ENCODE results near the gene DRAP1. TPM values are rescaled to one million over a fixed set of nuclear protein-coding genes. Genes with fewer than 3 reads are reported as not detected.

The DRAP1 gene
- total RNA-seq, 1 experiment from 2014 or later, result 114 TPM

DNA sequence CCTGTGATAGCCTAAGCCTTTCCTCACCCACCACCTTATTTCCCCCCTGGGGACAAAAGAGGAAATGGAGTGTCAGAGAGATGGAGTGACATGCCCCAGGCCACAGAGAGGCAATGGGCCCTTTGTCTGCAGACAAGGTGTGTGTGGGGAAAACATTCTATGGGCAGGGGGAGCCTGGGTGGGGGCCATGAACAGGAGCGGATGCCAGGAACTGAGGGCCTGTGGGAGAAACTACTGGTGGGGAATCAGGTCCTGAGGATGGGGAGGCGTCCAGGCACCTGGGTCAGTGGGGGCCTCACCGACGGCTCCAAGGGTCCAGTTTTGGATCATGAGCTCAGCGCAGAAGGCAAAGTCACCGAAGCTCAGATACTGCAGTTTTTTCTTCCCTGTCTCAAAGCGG lies 34.0 kb upstream of the DRAP1 start (continued):
- TF ChIP-seq SMAD3 (CRISPR knock-in tag; IDR thresholded peaks at IDR 0.05; ENCODE audit: borderline replicate concordance) (no peak), TCF7 (CRISPR knock-in tag; IDR thresholded peaks at IDR 0.05; ENCODE audit: low read depth) (no peak), NR1H2 (CRISPR knock-in tag; IDR thresholded peaks at IDR 0.05) (no peak), NFYB (CRISPR knock-in tag; conservative IDR thresholded peaks at IDR 0.05; ENCODE audit: low read depth) (no peak), RELA (CRISPR knock-in tag; IDR thresholded peaks at IDR 0.05; ENCODE audit: borderline replicate concordance) (no peak), ELF4 (CRISPR knock-in tag; IDR thresholded peaks at IDR 0.05; ENCODE audit: low read depth) (no peak), MYBL2 (CRISPR knock-in tag; IDR thresholded peaks at IDR 0.05) (no peak), CREM (CRISPR knock-in tag; IDR thresholded peaks at IDR 0.05) (no peak), CREB1 (CRISPR knock-in tag; IDR thresholded peaks at IDR 0.05) (no peak)
- TF ChIP-seq, protein P1, sequence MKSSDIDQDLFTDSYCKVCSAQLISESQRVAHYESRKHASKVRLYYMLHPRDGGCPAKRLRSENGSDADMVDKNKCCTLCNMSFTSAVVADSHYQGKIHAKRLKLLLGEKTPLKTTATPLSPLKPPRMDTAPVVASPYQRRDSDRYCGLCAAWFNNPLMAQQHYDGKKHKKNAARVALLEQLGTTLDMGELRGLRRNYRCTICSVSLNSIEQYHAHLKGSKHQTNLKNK (CRISPR knock-in tag; IDR thresholded peaks at IDR 0.05), result no peak
- TF ChIP-seq, protein P2, sequence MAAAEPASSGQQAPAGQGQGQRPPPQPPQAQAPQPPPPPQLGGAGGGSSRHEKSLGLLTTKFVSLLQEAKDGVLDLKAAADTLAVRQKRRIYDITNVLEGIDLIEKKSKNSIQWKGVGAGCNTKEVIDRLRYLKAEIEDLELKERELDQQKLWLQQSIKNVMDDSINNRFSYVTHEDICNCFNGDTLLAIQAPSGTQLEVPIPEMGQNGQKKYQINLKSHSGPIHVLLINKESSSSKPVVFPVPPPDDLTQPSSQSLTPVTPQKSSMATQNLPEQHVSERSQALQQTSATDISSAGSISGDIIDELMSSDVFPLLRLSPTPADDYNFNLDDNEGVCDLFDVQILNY (CRISPR knock-in tag; IDR thresholded peaks at IDR 0.05), result no peak

DNA sequence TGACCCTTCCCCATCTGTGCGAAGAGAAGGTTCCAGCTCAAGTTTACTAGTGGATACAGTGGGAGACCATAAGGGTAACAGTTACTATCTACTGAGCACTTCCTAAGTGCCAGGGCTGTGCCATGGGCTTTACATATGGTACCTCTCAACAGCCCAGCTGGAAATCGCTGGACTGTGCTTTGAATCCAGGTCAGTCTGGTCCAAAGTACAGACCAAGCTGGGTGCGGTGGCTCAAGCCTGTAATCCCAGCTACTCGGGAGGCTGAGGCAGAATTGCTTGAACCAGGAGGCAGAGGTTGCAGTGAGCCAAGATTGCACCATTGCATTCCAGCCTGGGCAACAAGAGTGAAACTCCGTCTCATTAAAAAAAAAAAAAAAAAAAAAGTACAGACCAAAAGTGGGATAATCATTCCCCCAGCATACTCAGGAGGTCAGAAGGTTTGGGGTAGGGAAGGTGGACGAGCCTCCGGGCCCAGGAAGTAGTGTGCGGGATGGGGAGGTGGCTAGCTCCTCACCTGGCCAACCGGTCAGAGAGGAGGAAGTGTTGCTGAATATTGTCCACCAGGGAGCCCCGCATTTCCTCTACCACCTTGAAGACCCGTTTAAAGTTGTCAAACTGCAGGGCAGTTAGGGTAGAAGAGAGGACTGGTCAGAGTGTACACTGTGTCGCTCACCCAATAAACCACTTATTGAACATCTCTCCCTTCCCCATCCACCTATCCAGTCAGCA lies 33.3 kb upstream of the DRAP1 start:
- CTCF ChIA-PET, result interaction anchor here (0.6 to 11.9 kb wide), 15 partner anchors 9 to 279 kb away, joined by 3 to 539 read pairs (median 15); partner anchors contain the start of genes AP5B1, CFL1, CST6 and EFEMP2
- Mint-ChIP-seq H3K27me3 (ENCODE audit: low read depth) (peaks cover 15% of the 10 kb centered on the region), H3K9me3 (no peaks in the 10 kb centered on the region), H3K36me3 (peaks cover 42% of the 10 kb centered on the region), H3K27ac (no peak overlapping the region), H3K4me1 (peaks cover 30% of the 10 kb centered on the region), H3K4me3 (peak overlapping the region; percentile 97)
- POLR2A ChIA-PET, result interaction anchor here (1.3 kb wide), 1 partner anchor 26 kb away, joined by 5 read pairs; the partner anchor contains the start of gene MUS81
- ATAC-seq (no peak), DNase-seq (ENCODE audit: low spot score) (no peak)
- TF ChIP-seq ZNF263 (CRISPR knock-in tag; IDR thresholded peaks at IDR 0.05; ENCODE audit: low read depth) (no peak), NR2C2 (CRISPR knock-in tag; IDR thresholded peaks at IDR 0.05) (no peak), SMAD4 (CRISPR knock-in tag; IDR thresholded peaks at IDR 0.05) (no peak), NFYB (CRISPR knock-in tag; conservative IDR thresholded peaks at IDR 0.05; ENCODE audit: low read depth) (no peak), ZNF121 (CRISPR knock-in tag; IDR thresholded peaks at IDR 0.05) (no peak), NFATC4 (CRISPR knock-in tag; IDR thresholded peaks at IDR 0.05) (no peak), GTF2I (CRISPR knock-in tag; conservative IDR thresholded peaks at IDR 0.05) (no peak), IRF2 (CRISPR knock-in tag; IDR thresholded peaks at IDR 0.05; ENCODE audit: borderline replicate concordance, low read depth) (no peak), PRRX2 (CRISPR knock-in tag; IDR thresholded peaks at IDR 0.05) (no peak)
- TF ChIP-seq, protein P3, sequence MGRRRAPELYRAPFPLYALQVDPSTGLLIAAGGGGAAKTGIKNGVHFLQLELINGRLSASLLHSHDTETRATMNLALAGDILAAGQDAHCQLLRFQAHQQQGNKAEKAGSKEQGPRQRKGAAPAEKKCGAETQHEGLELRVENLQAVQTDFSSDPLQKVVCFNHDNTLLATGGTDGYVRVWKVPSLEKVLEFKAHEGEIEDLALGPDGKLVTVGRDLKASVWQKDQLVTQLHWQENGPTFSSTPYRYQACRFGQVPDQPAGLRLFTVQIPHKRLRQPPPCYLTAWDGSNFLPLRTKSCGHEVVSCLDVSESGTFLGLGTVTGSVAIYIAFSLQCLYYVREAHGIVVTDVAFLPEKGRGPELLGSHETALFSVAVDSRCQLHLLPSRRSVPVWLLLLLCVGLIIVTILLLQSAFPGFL (CRISPR knock-in tag; IDR thresholded peaks at IDR 0.05; ENCODE audit: borderline replicate concordance), result no peak
- TF ChIP-seq, protein P4, sequence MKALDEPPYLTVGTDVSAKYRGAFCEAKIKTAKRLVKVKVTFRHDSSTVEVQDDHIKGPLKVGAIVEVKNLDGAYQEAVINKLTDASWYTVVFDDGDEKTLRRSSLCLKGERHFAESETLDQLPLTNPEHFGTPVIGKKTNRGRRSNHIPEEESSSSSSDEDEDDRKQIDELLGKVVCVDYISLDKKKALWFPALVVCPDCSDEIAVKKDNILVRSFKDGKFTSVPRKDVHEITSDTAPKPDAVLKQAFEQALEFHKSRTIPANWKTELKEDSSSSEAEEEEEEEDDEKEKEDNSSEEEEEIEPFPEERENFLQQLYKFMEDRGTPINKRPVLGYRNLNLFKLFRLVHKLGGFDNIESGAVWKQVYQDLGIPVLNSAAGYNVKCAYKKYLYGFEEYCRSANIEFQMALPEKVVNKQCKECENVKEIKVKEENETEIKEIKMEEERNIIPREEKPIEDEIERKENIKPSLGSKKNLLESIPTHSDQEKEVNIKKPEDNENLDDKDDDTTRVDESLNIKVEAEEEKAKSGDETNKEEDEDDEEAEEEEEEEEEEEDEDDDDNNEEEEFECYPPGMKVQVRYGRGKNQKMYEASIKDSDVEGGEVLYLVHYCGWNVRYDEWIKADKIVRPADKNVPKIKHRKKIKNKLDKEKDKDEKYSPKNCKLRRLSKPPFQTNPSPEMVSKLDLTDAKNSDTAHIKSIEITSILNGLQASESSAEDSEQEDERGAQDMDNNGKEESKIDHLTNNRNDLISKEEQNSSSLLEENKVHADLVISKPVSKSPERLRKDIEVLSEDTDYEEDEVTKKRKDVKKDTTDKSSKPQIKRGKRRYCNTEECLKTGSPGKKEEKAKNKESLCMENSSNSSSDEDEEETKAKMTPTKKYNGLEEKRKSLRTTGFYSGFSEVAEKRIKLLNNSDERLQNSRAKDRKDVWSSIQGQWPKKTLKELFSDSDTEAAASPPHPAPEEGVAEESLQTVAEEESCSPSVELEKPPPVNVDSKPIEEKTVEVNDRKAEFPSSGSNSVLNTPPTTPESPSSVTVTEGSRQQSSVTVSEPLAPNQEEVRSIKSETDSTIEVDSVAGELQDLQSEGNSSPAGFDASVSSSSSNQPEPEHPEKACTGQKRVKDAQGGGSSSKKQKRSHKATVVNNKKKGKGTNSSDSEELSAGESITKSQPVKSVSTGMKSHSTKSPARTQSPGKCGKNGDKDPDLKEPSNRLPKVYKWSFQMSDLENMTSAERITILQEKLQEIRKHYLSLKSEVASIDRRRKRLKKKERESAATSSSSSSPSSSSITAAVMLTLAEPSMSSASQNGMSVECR (CRISPR knock-in tag; IDR thresholded peaks at IDR 0.05; ENCODE audit: borderline replicate concordance), result no peak
- TF ChIP-seq, protein P5, sequence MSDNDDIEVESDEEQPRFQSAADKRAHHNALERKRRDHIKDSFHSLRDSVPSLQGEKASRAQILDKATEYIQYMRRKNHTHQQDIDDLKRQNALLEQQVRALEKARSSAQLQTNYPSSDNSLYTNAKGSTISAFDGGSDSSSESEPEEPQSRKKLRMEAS (CRISPR knock-in tag; IDR thresholded peaks at IDR 0.05), result no peak
- TF ChIP-seq, protein P6, sequence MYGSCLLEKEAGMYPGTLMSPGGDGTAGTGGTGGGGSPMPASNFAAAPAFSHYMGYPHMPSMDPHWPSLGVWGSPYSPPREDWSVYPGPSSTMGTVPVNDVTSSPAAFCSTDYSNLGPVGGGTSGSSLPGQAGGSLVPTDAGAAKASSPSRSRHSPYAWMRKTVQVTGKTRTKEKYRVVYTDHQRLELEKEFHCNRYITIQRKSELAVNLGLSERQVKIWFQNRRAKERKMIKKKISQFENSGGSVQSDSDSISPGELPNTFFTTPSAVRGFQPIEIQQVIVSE (CRISPR knock-in tag; IDR thresholded peaks at IDR 0.05; ENCODE audit: borderline replicate concordance), result no peak
- TF ChIP-seq, protein P7, sequence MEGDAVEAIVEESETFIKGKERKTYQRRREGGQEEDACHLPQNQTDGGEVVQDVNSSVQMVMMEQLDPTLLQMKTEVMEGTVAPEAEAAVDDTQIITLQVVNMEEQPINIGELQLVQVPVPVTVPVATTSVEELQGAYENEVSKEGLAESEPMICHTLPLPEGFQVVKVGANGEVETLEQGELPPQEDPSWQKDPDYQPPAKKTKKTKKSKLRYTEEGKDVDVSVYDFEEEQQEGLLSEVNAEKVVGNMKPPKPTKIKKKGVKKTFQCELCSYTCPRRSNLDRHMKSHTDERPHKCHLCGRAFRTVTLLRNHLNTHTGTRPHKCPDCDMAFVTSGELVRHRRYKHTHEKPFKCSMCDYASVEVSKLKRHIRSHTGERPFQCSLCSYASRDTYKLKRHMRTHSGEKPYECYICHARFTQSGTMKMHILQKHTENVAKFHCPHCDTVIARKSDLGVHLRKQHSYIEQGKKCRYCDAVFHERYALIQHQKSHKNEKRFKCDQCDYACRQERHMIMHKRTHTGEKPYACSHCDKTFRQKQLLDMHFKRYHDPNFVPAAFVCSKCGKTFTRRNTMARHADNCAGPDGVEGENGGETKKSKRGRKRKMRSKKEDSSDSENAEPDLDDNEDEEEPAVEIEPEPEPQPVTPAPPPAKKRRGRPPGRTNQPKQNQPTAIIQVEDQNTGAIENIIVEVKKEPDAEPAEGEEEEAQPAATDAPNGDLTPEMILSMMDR (IDR thresholded peaks at IDR 0.05), result no peak
- TF ChIP-seq, protein P8, sequence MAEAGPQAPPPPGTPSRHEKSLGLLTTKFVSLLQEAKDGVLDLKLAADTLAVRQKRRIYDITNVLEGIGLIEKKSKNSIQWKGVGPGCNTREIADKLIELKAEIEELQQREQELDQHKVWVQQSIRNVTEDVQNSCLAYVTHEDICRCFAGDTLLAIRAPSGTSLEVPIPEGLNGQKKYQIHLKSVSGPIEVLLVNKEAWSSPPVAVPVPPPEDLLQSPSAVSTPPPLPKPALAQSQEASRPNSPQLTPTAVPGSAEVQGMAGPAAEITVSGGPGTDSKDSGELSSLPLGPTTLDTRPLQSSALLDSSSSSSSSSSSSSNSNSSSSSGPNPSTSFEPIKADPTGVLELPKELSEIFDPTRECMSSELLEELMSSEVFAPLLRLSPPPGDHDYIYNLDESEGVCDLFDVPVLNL (CRISPR knock-in tag; IDR thresholded peaks at IDR 0.05; ENCODE audit: borderline replicate concordance, low read depth), result no peak
